Measurements from ENCODE around the gene HGS. TPM values are rescaled to one million over a fixed set of nuclear protein-coding genes. Genes with fewer than 3 reads are reported as not detected.

Gene HGS
- total and polyA plus RNA-seq, 2 of the 13 experiments (the other 11 are each of a cell fraction or from before 2014, with no cell fraction given) = 73.3 to 78.1 TPM

- TF ChIP-seq ZNF501 (CRISPR knock-in tag; IDR thresholded peaks at IDR 0.05) = no peak; the same call in 1 of the 2 replicates
Observed at GRCh38 chr17:81735264-81736102, 51.7 kb downstream of the HGS start (continued).

- in situ Hi-C loops (cut with HindIII; ENCODE audit: extremely low pct_ligation_motif_present, low pct_unique_long_range_greater_than_20kb) = no loop called here
- FAIRE-seq (no peak), DNase-seq (ENCODE audit: low spot score) (no peak), ATAC-seq (no peak)
- intact Hi-C loops (cut with micrococcal nuclease; ENCODE audit: unreplicated experiment) = no loop called here
- H3K79me2 ChIP-seq (ENCODE audit: insufficient read depth, low read length) = no peaks in the 10 kb centered on the region
- no peak overlapping the region for H2AFZ ChIP-seq (ENCODE audit: low read length)
- WGBS (ENCODE audit: low lambda C conversion rate) = 64% methylated on average over 26 of the region's 31 CpGs
- no peak overlapping the region for H3K27ac ChIP-seq (ENCODE audit: extremely low read length, insufficient read depth, low read length)
- no peak overlapping the region for H3K4me3 ChIP-seq (replicated peaks in 1 of 3; ENCODE audit: insufficient read depth in 1 of 3, low read depth in 2 of 3, low read length in 3 of 3)
- CTCF ChIA-PET (ENCODE audit: low intra/inter-chr PET ratio, low total read pairs) = no interaction called here
- no TSS peak for BruUV-seq (replicated peaks)
- POLR2A ChIA-PET = no interaction called here
- no peaks in the 10 kb centered on the region for H3K9me3 ChIP-seq (ENCODE audit: low read length)
- H3K36me3 ChIP-seq (replicated peaks in 1 of 2; ENCODE audit: control insufficient read depth in 1 of 2, insufficient read depth in 2 of 2, low read length in 2 of 2) = no peaks in the 10 kb centered on the region
- no peaks in the 10 kb centered on the region for H4K20me1 ChIP-seq (ENCODE audit: insufficient read depth, low read length)
- peaks cover 49% of the 10 kb centered on the region for H3K4me1 ChIP-seq (ENCODE audit: insufficient read depth, low read length)
- H3K4me2 ChIP-seq (ENCODE audit: low read depth, low read length) = no peak overlapping the region
- peaks cover 11 to 72% of the 10 kb centered on the region in 2 experiments for H3K27me3 ChIP-seq (ENCODE audit: control insufficient read depth in 1 of 2, insufficient read depth in 2 of 2, low read length in 2 of 2)
- H3K9ac ChIP-seq (ENCODE audit: insufficient read depth, low read depth, low read length) = no peak overlapping the region
- TF ChIP-seq, protein P1, sequence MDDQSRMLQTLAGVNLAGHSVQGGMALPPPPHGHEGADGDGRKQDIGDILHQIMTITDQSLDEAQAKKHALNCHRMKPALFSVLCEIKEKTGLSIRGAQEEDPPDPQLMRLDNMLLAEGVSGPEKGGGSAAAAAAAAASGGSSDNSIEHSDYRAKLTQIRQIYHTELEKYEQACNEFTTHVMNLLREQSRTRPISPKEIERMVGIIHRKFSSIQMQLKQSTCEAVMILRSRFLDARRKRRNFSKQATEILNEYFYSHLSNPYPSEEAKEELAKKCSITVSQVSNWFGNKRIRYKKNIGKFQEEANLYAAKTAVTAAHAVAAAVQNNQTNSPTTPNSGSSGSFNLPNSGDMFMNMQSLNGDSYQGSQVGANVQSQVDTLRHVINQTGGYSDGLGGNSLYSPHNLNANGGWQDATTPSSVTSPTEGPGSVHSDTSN (CRISPR knock-in tag; IDR thresholded peaks at IDR 0.05; ENCODE audit: borderline replicate concordance) = no peak
- TF ChIP-seq RBFOX2 (IDR thresholded peaks at IDR 0.05; ENCODE audit: low read depth, low read length) = no peak
- TF ChIP-seq, protein P2, sequence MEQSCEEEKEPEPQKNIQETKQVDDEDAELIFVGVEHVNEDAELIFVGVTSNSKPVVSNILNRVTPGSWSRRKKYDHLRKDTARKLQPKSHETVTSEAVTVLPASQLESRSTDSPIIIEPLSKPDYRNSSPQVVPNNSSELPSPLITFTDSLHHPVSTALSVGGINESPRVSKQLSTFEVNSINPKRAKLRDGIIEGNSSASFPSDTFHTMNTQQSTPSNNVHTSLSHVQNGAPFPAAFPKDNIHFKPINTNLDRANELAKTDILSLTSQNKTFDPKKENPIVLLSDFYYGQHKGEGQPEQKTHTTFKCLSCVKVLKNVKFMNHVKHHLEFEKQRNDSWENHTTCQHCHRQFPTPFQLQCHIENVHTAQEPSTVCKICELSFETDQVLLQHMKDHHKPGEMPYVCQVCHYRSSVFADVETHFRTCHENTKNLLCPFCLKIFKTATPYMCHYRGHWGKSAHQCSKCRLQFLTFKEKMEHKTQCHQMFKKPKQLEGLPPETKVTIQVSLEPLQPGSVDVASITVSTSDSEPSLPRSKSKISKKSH (CRISPR knock-in tag; IDR thresholded peaks at IDR 0.05; ENCODE audit: borderline replicate concordance) = no peak
- no peak for TF ChIP-seq ISX (CRISPR knock-in tag; conservative IDR thresholded peaks at IDR 0.05)
- TF ChIP-seq SNAPC2 (CRISPR knock-in tag; IDR thresholded peaks at IDR 0.05) = no peak
- TF ChIP-seq SRSF9 (IDR thresholded peaks at IDR 0.05; ENCODE audit: borderline replicate concordance, insufficient read depth, low read depth, low read length, poor library complexity, severe bottlenecking) = no peak
- no peak for TF ChIP-seq ZNF816 (CRISPR knock-in tag; IDR thresholded peaks at IDR 0.05; ENCODE audit: borderline replicate concordance)
- TF ChIP-seq SUZ12 (IDR thresholded peaks at IDR 0.05; ENCODE audit: low read depth, low read length) = no peak
- no peak for TF ChIP-seq FOXC1 (CRISPR knock-in tag; IDR thresholded peaks at IDR 0.05; ENCODE audit: borderline replicate concordance)
- TF ChIP-seq ZSCAN21 (CRISPR knock-in tag; IDR thresholded peaks at IDR 0.05; ENCODE audit: borderline replicate concordance) = no peak
- no peak for TF ChIP-seq ZNF12 (CRISPR knock-in tag; IDR thresholded peaks at IDR 0.05)
- no peak for TF ChIP-seq ZNF280D (CRISPR knock-in tag; IDR thresholded peaks at IDR 0.05)
- no peak for TF ChIP-seq SAFB2 (CRISPR knock-in tag; IDR thresholded peaks at IDR 0.05; ENCODE audit: borderline replicate concordance, low read depth)
Observed at GRCh38 chr17:81737947-81738800, 54.4 kb downstream of the HGS start.
